K562 (cell line): Measurements from ENCODE around the gene RIPOR1. TPM values are rescaled to one million over a fixed set of nuclear protein-coding genes. Genes with fewer than 3 reads are reported as not detected.
A peak's percentile ranks its signal among the peaks of the same experiment; 100 is the strongest.

Experiments
- AFF1 ChIP-seq, 2 experiments: fragments of 450-650 bp; IDR thresholded peaks; 2 replicates each; pipeline ENCODE4 v1.6.1; 2018; ENCODE audit warnings: mild to moderate bottlenecking in 2 of 2, low read depth in 1 of 2; ENCODE audit not compliant: partially characterized antibody in 2 of 2
- CREB3L1 ChIP-seq: fragments of 450-650 bp; IDR thresholded peaks from 2 replicates; pipeline ENCODE4 v1.6.1; 2014; ENCODE audit warnings: low read depth, mild to moderate bottlenecking, moderate library complexity, borderline replicate concordance
- CREM ChIP-seq: IDR thresholded peaks from 2 replicates; pipeline ENCODE4 v1.6.1; 2014; ENCODE audit warnings: antibody characterized with exemption, low read depth
- E2F8 ChIP-seq: fragments of 450-650 bp; IDR thresholded peaks from 2 replicates; pipeline ENCODE4 v1.7.1; 2018; ENCODE audit warnings: mild to moderate bottlenecking, low read depth; ENCODE audit not compliant: partially characterized antibody
- ELF2 ChIP-seq: fragments of 250-450 bp; sonication (Bioruptor Pico); IDR thresholded peaks from 2 replicates; pipeline ENCODE4 v1.5.0; 2021; ENCODE audit warnings: mild to moderate bottlenecking
- FOSL1 ChIP-seq: fragments of 200-800 bp; sonication (Bioruptor generic); conservative IDR thresholded peaks from 2 replicates; pipeline ENCODE4 v1.6.1; 2016; ENCODE audit warnings: missing genetic modification characterization, missing compliant biosample characterization
- MAFF ChIP-seq: IDR thresholded peaks from 2 replicates; pipeline ENCODE4 v1.6.1; 2012; ENCODE audit warnings: low read length, improper control_type of control experiment
- MTF1 ChIP-seq: fragments of 250-450 bp; sonication (Bioruptor Pico); IDR thresholded peaks from 2 replicates; pipeline ENCODE4 v1.9.0; 2021; ENCODE audit warnings: moderate library complexity, mild to moderate bottlenecking, inconsistent platforms, borderline replicate concordance
- SNAPC5 ChIP-seq: fragments of 250-450 bp; sonication (Bioruptor Pico); IDR thresholded peaks from 2 replicates; pipeline ENCODE4 v1.8.0; 2021; ENCODE audit warnings: moderate library complexity, mild to moderate bottlenecking, inconsistent platforms
- ZBTB11 ChIP-seq, 3 experiments: fragments of 200-800 bp in 1 of 3; fragments of 250-450 bp in 1 of 3; fragments of 450-650 bp in 1 of 3; sonication (Bioruptor Pico) in 1 of 3; sonication (Bioruptor generic) in 1 of 3; formaldehyde crosslinking in 1 of 3; IDR thresholded peaks; 2 replicates each; pipeline versions ENCODE4 v1.6.1 to v1.8.0; 2016 to 2022; ENCODE audit warnings: mild to moderate bottlenecking in 2 of 3, missing genetic modification characterization in 2 of 3, missing compliant biosample characterization in 1 of 3, moderate library complexity in 1 of 3
- ZNF277 ChIP-seq: fragments of 250-450 bp; sonication (Bioruptor Pico); IDR thresholded peaks from 2 replicates; pipeline ENCODE4 v1.8.0; 2022; ENCODE audit warnings: inconsistent platforms, mild to moderate bottlenecking, moderate library complexity, borderline replicate concordance
- ZNF76 ChIP-seq: fragments of 250-450 bp; sonication (Bioruptor Pico); IDR thresholded peaks from 2 replicates; pipeline ENCODE4 v1.4.0; 2020; ENCODE audit warnings: mild to moderate bottlenecking, moderate library complexity, borderline replicate concordance
- polyA plus RNA-seq, 8 experiments: library from polyadenylated mRNA; depleted of rRNA in 4 of 8; stranded (reverse) in 5 of 8; unstranded in 3 of 8; fragments of >200 nt; fragmentation: Nextera tagmentation in 2 of 8; fragmentation: Illumina TruSeq in 1 of 8; extraction: Ambion mirVana in 2 of 8; extraction: Trizol in 1 of 8; gene quantifications; 2 replicates each; pipeline versions ENCODE4 v1.2.1 to v1.2.3, GENCODE V29; 2011 to 2014; ENCODE audit warnings: inconsistent platforms in 1 of 8, missing spikeins in 1 of 8
- total RNA-seq, 7 experiments: library from RNA; depleted of rRNA in 6 of 7; stranded (reverse); fragments of >200 nt in 6 of 7; fragmentation: Illumina TruSeq in 2 of 7; extraction: Trizol in 2 of 7; gene quantifications; 2 replicates each; pipeline versions ENCODE4 v1.2.1 to v1.2.3, GENCODE V29; 2011 to 2021; ENCODE audit warnings: low replicate concordance in 1 of 7

The RIPOR1 gene
- total and polyA plus RNA-seq, 9 of the 15 experiments (the other 6 are each of a cell fraction or from before 2014, with no cell fraction given), result 0.36 to 31.1 (median 3.0) TPM

- TF ChIP-seq SNAPC5 (CRISPR knock-in tag) (no peak), MAFF (peak; percentile 52), E2F8 (peak; percentile 54), ZNF277 (CRISPR knock-in tag) (no peak), MTF1 (no peak), ELF2 (no peak), CREM (peak; percentile 76), CREB3L1 (0 out of 2 replicates have a peak, but pooled peaks have one; percentile 47), ZNF76 (no peak), ZBTB11 (CRISPR knock-in tag; IDR thresholded peaks at IDR 0.05) (no peak), FOSL1 (no peak), AFF1 (IDR thresholded peaks at IDR 0.05; ENCODE audit: low read depth in 1 of 2, partially characterized antibody in 2 of 2) (peak in 1 of 2 experiments; percentile 84)
Observed at GRCh38 chr16:67521095-67521804, 7.4 kb upstream of the RIPOR1 start (continued).
